ENCODE results near the gene FAM50A. TPM values are rescaled to one million over a fixed set of nuclear protein-coding genes. Genes with fewer than 3 reads are reported as not detected.

Gene FAM50A
- total and polyA plus RNA-seq, 2 of the 4 experiments (the other 2 are of a cell fraction) = 46.4 to 119 TPM

- Histone ChIP-seq H2BK120ac (ENCODE audit: low read depth, low read length) (no peak overlapping the region), H3K4me1 (ENCODE audit: control insufficient read depth, insufficient read depth, low read length) (0 out of 2 replicates have a peak, but pooled peaks cover 2% of the 10 kb centered on the region), H3K23ac (ENCODE audit: low read depth, low read length) (no peak overlapping the region), H2AFZ (replicated peaks; ENCODE audit: low read length, poor library complexity) (no peak overlapping the region), H3K4ac (ENCODE audit: low read depth, low read length) (no peak overlapping the region), H2AK9ac (replicated peaks; ENCODE audit: low read depth, low read length, poor library complexity) (peak overlapping the region; percentile 8), H3K18ac (ENCODE audit: low read depth, low read length) (no peak overlapping the region), H4K8ac (ENCODE audit: low read depth in 2 of 2, low read length in 2 of 2) (no peak overlapping the region), H3K9me1 (ENCODE audit: insufficient read depth, low read length) (no peaks in the 10 kb centered on the region), H3K56ac (ENCODE audit: extremely low read depth, insufficient read depth, low read length) (no peak overlapping the region), H4K91ac (ENCODE audit: insufficient read depth, low read depth, low read length) (no peak overlapping the region), H3K27ac (ENCODE audit: insufficient read depth, low read length) (no peak overlapping the region), H3K79me1 (ENCODE audit: low read depth in 1 of 2, low read length in 2 of 2) (peaks cover 4 to 19% of the 10 kb centered on the region in 2 experiments; a peak in 2 of 4 replicates), H3K4me3 (ENCODE audit: insufficient read depth, low read depth, low read length) (no peak overlapping the region), H4K20me1 (ENCODE audit: insufficient read depth, low read length) (peaks cover 44% of the 10 kb centered on the region), H3K9me3 (ENCODE audit: control insufficient read depth, insufficient read depth, low read length) (no peaks in the 10 kb centered on the region), H3K4me2 (ENCODE audit: low read depth, low read length) (no peak overlapping the region), H3K9ac (ENCODE audit: low read depth, low read length) (no peak overlapping the region), H3K27me3 (ENCODE audit: control insufficient read depth, insufficient read depth, low read length) (no peaks in the 10 kb centered on the region), H3K36me3 (ENCODE audit: control insufficient read depth, insufficient read depth, low read length) (peaks cover 21% of the 10 kb centered on the region), H2AK5ac (ENCODE audit: low read depth, low read length) (no peak overlapping the region), H3K14ac (replicated peaks; ENCODE audit: low read depth, low read length) (no peak overlapping the region), H2BK15ac (ENCODE audit: low read depth, low read length) (no peak overlapping the region), H2BK5ac (ENCODE audit: low read depth, low read length, poor library complexity, severe bottlenecking) (no peak overlapping the region), H2BK20ac (ENCODE audit: low read depth, low read length) (no peak overlapping the region), H4K5ac (ENCODE audit: low read depth, low read length) (no peak overlapping the region)
- ChIA-PET POLR2A (ENCODE audit: unreplicated experiment) (no interaction called here), CTCF (no interaction called here)
- no peak for DNase-seq
- TF ChIP-seq RAD21 (IDR thresholded peaks at IDR 0.05; ENCODE audit: low read length) (no peak), RCOR1 (IDR thresholded peaks at IDR 0.05; ENCODE audit: insufficient replicate concordance, low read length) (no peak), POLR2A (IDR thresholded peaks at IDR 0.05; ENCODE audit: low read depth, low read length) (no peak), SMC3 (IDR thresholded peaks at IDR 0.05; ENCODE audit: low read depth, low read length) (no peak), FOS (IDR thresholded peaks at IDR 0.05; ENCODE audit: low read depth, low read length) (no peak), CEBPB (IDR thresholded peaks at IDR 0.05; ENCODE audit: low read depth, low read length) (no peak), CHD1 (IDR thresholded peaks at IDR 0.05; ENCODE audit: low read depth, low read length) (no peak), MXI1 (IDR thresholded peaks at IDR 0.05; ENCODE audit: borderline replicate concordance, low read depth, low read length) (no peak), BHLHE40 (IDR thresholded peaks at IDR 0.05; ENCODE audit: low read depth, low read length) (no peak), RFX5 (IDR thresholded peaks at IDR 0.05; ENCODE audit: low read depth, low read length) (no peak), MAFK (IDR thresholded peaks at IDR 0.05; ENCODE audit: low read depth, low read length) (no peak), MAZ (IDR thresholded peaks at IDR 0.05; ENCODE audit: borderline replicate concordance, low read depth, low read length) (no peak), NFE2L2 (IDR thresholded peaks at IDR 0.05; ENCODE audit: low read depth, low read length) (no peak)
- TF ChIP-seq, protein P1, sequence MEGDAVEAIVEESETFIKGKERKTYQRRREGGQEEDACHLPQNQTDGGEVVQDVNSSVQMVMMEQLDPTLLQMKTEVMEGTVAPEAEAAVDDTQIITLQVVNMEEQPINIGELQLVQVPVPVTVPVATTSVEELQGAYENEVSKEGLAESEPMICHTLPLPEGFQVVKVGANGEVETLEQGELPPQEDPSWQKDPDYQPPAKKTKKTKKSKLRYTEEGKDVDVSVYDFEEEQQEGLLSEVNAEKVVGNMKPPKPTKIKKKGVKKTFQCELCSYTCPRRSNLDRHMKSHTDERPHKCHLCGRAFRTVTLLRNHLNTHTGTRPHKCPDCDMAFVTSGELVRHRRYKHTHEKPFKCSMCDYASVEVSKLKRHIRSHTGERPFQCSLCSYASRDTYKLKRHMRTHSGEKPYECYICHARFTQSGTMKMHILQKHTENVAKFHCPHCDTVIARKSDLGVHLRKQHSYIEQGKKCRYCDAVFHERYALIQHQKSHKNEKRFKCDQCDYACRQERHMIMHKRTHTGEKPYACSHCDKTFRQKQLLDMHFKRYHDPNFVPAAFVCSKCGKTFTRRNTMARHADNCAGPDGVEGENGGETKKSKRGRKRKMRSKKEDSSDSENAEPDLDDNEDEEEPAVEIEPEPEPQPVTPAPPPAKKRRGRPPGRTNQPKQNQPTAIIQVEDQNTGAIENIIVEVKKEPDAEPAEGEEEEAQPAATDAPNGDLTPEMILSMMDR (conservative IDR thresholded peaks at IDR 0.05; ENCODE audit: low read depth, low read length) = no peak
- TF ChIP-seq, protein P2, sequence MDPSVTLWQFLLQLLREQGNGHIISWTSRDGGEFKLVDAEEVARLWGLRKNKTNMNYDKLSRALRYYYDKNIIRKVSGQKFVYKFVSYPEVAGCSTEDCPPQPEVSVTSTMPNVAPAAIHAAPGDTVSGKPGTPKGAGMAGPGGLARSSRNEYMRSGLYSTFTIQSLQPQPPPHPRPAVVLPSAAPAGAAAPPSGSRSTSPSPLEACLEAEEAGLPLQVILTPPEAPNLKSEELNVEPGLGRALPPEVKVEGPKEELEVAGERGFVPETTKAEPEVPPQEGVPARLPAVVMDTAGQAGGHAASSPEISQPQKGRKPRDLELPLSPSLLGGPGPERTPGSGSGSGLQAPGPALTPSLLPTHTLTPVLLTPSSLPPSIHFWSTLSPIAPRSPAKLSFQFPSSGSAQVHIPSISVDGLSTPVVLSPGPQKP (IDR thresholded peaks at IDR 0.05; ENCODE audit: borderline replicate concordance, low read depth, low read length) = no peak
- WGBS, 2 experiments (ENCODE audit: extremely low coverage in 2 of 2, insufficient read length in 1 of 2) = 81% methylated on average over 12 of the region's 19 CpGs; no CpG with 5 or more reads in 1 of the 2 experiments
- in situ Hi-C loops (cut with MboI; ENCODE audit: low sequenced_read_pairs) = no loop called here
- ATAC-seq (ENCODE audit: low read depth) = no peak
- no TSS peak for BruUV-seq (replicated peaks)
- intact Hi-C loops (cut with micrococcal nuclease) = no loop called here
- dilution Hi-C loops (cut with HindIII; ENCODE audit: low sequenced_read_pairs, unreplicated experiment) = no loop called here
These were observed 41.3 kb upstream of the FAM50A start for GRCh38 chrX:154402622-154403127.
